SK-N-DZ (cell line): ENCODE measurements around the gene CD8B2. TPM values are rescaled to one million over a fixed set of nuclear protein-coding genes. Genes with fewer than 3 reads are reported as not detected.
"Not testable (repeated sequence)": the region's sequence is repeated elsewhere in the genome, so short reads cannot be mapped to it uniquely, and the experiment has no call there.

ENCODE experiments used
- DNase-seq: peaks from one replicate; pipeline ENCODE4 v3.0.0-alpha.2; 2015; ENCODE audit warnings: low spot score
- polyA plus RNA-seq, 2 experiments: library from polyadenylated mRNA; depleted of rRNA; stranded (reverse); fragments of >200 nt; gene quantifications; 2 replicates each; pipeline ENCODE4 v1.2.3, GENCODE V29; 2014

CD8B2 gene
- polyA plus RNA-seq (2014; cell fraction: cytosol; rRNA removed), result 0.30 and 2.2 TPM in 2 replicates
- polyA plus RNA-seq (2014; cell fraction: nucleus; rRNA removed), result 0.26 TPM in 1 of 2 replicates, not detected in the other

DNA sequence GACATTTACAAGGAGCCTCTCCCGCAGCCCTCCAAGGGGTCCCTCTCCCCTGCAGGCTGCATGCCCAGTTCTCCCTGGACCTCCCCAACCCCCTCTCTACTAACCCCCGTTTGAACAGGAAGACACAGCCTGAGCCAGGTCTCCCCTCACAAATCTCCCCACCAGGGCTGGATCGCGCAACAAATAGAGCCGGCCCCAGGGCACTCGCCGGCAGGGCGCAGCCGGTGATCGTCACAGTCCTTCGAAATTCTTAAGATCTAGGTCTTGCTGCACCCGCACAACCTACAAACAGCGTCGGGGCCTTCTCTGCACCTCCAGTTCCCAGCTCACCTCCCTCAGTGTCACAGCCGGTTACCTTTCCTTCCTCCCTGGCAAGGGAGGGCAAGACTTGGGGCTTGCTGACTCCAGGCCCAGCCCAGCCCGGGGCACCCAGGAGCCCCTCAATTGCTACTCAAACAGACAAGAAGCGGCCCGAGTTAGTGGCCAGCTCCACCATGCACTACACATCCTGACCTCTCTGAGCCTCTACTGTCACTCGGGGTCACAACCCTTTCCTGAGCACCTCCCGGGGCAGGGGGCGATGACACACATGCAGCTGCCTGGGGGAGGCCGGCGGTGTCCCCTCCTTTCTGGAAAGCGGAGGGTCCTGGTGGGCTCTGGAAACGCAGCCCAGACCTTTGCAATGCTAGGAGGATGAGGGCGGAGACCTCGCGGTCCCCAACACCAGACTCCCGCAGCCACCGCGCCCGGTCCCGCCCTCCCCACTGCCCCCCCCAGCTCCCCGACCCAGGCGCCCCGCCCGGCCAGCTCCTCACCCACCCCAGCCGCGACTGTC is at the start of gene CD8B2:
Gene CD8B2 (plus strand): TSS at position 814 of the 835 bp plus-strand sequence. CDS start 63 bp downstream, outside the sequence.
- not testable (repeated sequence) for DNase-seq

DNA sequence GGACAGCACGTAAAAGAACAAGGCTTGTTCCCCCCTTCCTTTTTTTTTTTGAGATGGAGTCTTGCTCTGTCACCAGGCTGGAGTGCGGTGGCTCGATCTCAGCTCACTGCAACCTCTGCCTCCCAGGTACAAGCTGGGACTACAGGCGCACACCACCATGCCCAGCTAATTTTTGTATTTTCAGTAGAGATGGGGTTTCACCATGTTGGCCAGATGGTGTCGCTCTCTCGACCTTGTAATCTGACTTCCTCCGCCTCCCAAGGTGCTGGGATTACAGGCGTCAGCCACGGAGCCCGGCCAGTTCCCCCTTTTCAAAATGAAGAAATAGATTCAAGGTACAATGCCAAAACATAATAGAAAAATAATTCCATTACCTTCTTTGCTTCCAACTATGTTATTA is 25.3 kb upstream of the CD8B2 start:
- not testable (repeated sequence) for DNase-seq

DNA sequence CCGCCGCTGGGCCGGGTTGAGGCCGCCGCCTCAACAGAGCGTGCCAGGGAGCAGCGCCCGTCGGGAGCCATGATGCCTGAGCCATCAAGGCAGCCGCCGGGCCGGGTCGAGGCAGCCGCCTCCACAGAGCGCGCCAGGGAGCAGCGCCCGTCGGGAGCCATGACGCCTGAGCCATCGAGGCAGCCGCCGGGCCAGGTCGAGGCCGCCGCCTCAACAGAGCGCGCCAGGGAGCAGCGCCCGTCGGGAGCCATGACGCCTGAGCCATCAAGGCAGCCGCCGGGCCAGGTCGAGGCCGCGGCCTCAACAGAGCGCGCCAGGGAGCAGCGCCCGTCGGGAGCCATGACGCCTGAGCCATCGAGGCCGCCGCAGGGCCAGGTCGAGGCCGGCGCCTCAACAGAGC is 19.6 kb upstream of the CD8B2 start:
- DNase-seq, result not testable (repeated sequence)

DNA sequence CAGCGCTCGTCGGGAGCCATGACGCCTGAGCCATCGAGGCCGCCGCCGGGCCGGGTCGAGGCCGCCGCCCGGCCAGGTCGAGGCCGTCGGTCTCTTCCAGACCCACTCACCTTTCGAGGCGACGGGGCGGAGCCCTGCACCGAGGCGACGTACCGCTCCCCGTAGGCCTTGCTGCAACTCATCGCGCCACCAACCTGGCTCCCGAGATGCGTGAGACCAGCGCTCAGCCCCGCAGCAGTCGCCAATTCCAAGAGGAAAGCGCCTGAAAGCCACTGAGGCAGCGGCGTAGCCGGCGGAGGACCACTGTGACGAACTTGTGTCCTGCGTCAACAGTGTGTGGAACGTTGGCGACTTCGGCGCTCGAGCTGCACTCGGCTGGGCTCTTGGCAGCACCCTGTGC is 19.1 kb upstream of the CD8B2 start, which contains the start of gene RGPD3:
Gene RGPD3 (minus strand): TSS at position 307 of the 400 bp plus-strand sequence. CDS start 125 bp downstream, at position 182.
- not testable (repeated sequence) for DNase-seq

DNA sequence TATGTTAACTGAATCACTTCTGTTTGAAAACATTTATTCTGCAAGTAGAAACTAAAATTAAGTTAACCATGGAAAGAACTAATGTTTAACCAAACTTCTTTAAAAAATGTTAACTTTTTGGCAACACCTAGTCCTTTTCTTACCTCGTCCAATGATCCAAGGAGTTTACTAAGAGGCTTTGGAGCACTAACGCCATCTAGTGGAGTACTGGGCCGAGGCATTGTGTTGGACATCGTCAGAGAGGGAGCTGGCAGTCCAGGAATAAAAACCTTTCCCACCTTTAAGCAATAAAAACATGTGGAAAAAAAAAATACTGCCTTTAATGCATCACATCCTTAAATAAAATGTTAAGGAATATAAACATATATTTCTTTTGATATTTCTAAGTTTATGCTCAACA is 16.5 kb upstream of the CD8B2 start:
- not testable (repeated sequence) for DNase-seq

DNA sequence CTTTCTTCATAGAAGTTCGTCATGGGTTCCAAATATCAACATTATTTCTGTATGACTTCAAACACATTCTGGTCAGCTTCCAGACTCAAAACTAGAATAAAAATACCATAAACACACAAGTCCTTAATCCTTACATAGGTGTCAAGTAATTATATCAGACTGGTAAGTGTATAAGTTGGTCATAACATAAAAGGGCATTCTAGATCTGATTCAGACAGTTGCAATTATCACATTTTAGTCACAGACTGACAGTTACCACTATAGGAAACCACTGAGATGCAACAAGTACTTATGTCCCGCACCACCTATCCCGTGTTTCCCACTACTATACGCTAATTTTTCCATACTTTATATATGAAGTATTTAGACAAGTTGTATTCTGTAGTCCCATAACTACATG is 9.5 kb upstream of the CD8B2 start:
- DNase-seq, result not testable (repeated sequence)

DNA sequence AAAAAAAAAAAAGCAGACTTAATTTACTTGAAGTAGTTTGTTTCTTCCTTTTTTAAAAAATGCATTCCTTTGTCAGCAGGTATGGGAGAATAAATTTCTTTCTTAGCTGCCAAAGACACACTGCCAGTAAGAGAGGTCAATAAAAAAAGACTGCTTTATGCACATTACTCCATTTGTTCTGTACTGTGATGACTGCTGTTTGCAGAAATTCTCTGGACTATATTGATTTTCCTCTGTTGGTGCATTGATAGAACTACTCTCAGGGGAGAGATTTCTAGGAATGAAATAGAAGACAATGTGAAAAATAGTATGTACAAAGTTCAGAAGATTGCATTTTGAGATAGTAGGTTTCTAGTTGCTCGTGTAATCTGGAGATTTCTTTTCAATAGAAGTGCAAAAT is 7.6 kb upstream of the CD8B2 start:
- DNase-seq, result not testable (repeated sequence)

DNA sequence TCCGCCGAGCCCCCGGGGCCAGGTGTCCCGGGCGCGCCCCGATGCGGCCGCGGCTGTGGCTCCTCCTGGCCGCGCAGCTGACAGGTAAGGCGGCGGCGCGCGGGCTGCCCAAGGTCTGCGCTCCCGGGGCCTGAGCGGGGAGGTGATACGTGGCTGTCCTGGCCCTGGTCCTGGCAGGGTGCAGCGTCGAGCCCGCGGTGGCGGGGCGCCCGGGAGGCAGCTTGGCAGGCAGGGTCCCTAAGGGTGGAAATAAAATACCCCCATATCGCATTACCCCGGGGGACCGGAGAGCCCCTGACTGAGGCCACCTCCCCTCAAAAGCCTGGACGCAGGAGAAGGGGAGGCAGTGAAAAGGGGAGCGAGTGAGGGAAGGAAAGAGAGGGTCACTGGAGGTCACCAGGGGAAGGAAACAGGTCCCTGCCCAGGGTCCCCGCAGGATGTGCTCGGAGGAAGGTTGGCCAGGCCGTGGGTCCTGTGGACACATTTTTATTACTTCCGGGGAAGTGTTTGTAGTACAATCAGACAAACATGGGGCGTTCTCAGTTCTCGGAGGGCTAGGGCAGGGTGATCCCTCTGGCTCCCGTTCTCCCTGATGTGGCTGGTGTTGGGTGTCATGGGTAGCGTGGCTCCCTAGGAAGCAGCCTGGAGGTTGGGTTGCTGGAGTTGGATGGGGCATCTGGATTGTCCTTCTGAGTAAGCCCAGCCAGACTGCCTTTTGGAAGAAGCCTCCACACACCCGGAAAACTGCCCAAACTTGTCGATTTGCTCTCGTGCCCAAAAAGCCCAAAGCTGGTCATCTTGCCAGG is 425 bp downstream of the CD8B2 start:
- not testable (repeated sequence) for DNase-seq

DNA sequence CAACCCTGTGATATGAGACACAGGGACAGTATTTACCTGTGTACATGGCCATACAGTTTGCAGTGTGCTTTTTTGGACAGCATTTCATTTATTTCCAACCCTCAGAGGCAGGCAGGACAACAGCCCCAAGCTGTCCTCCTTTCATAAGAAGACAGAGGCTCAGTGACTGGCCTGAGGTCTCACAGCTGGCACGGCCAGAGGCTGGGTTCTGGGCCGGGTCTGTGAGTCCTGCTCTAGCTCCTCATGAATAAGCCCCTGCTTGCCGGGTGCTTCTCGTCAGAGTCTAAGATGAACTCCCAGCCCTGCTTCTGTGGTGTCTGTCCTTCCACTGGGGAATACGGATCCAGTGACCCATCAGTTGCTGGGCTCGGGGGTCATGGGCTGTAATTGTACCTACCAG is 2.5 kb downstream of the CD8B2 start:
- not testable (repeated sequence) for DNase-seq

DNA sequence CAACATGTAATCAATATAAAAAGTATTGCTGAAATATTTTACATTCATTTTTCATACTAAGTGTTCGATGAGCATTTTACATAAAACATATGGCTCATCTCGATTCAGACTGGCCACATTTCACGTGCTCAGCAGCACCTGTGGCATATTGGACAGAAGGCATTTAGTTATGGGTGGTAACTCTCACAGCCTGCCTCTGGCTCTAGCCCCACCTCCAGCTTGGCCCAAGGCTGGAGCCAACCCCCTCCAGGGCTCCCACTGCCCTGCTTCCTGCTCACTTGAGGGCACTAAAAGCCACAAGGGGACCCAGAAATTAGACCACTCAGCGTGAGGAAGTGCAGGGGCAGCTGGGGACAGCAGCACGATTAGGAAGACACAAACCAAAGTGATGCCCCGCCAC is 5.2 kb downstream of the CD8B2 start:
- DNase-seq, result not testable (repeated sequence)

DNA sequence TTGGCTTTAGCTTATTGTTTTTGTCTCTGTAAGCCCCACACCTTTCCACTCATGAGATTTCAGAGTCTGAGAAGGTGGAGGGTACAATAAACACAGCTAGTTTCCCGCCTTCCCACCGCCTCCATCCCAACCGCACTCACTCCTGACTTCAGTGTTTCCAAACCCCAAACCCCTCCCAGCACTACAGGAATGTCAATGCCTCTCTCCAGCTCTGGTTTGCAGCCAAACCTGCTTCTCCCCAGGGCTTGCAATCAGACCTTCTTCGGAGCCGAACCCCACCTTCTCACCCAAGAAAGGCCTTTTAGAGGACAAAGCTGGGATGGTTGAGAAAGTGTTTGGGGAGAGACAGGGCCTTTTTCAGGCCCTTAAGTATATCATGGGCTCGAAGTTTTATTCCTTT is 5.7 kb downstream of the CD8B2 start:
- DNase-seq, result not testable (repeated sequence)

DNA sequence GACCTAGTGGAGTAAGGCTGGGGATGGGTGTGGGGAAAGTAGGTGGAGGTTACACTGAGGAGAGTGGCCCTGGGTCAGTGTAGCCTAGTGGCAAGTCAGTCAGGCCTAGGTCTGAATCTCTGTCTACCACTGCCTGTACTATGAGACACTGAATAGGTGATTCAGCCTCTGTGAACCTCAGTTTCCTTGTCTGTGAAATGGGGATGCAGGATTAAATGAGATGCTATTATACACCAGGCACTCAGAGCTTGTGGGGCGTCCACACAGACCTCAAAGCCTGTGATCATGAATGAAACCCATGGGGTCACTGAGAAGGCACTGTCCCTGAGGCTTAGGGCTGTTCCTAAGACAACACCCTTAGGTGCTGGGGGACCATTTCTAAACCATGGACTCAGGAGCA is 11.4 kb downstream of the CD8B2 start:
- DNase-seq, result not testable (repeated sequence)

DNA sequence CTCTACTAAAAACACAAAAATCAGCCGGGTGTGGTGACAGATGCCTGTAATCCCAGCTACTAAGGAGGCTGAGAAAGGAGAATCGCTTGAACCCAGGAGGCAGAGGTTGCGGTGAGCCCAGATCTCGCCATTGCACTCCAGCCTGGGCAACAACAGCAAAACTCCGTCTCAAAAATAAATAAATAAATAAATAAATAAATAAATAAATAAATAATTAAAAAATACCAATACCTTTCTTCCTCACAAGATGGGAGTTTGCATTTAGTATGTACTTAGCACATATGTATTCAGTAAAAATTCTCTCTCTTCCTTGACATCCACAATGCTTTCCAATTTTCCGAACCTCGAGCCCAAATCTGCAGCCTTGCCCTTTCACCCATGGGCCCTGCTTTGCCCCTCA is 13.2 kb downstream of the CD8B2 start:
- DNase-seq, result not testable (repeated sequence)

DNA sequence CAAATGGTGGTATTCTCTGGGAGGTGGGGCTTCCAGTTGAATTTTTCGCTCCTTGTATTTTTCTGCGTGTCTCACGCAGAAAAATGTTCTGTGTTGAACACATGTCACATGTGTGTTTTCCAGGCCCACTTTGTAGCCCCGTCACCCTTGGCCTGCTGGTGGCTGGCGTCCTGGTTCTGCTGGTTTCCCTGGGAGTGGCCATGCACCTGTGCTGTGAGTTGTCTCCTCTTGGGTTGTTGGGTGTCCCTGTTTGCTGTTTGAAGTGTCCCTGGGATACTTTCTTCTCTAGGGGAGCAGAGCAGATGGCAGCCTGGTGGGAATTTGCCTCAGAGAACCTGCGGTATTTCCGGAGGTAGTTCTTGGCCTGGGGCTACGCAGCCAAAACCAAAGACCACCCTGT is 15.2 kb downstream of the CD8B2 start:
- not testable (repeated sequence) for DNase-seq

DNA sequence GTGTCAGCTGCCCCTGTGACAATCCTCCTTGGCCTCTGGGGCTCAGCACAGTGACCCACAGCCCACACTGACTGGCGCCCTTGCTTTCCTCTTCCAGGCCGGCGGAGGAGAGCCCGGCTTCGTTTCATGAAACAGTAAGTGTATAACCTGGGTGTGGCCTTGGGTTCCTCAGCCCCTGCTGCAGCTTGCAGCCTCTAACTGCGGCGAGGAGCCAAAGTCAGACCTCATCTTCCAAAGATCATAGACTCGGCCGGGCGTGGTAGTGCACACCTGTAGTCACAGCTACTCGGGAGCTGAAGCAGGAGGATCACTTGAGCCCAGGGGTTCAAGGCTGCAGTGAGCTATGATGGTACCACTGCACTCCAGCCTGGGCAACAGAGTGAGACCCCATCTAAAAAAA is 17.0 kb downstream of the CD8B2 start:
- DNase-seq, result not testable (repeated sequence)

DNA sequence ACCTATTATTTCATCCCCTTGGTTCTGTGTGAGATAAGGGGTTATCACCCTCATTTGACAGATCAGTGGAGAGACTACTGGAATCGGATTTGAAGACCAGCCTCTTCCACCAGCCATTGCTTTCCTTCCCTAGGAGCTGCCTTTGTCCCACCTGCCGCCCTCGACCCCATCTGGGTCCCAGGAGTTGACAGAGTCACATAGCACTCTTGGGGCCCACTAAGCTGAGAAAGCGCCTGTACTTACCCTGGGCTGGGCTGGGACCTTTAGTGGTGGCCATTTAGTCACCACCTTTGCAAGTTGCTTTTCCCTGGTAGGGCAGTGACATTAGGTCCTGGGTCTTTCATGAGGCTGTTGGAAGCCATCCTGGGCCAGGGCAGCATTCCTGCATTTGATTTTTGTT is 17.6 kb downstream of the CD8B2 start:
- not testable (repeated sequence) for DNase-seq

DNA sequence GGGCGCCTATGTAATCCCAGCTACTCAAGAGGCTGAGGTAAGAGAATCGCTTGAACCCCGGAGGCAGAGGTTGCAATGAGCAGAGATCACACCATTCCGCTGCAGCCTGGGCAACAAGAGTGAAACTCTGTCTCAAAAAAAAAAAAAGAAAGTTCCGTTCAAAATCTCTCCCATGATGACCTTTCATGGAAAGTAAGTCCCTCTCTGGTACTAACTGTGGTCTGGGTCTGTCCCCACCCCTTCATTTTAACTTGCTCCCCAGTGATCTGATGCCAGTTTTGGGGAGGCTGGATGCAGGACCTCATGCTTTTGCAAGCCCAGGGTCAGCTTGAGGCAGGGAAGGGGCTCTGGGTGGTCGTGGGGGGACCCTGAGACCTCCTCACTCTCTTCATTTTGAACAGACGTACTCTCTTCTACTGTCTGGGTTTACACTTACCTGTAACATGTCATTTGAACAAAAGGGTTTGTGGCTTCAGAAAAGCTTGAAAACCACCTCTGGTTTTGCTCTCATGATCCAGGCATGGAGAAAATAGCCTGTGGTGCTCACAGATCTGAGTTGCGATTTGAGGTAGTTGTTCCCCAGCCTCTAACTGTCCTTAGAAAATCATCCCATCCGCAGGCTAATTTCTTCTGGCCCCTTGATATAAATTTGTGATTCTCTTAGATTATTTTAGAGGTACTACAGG is 19.0 kb downstream of the CD8B2 start:
- DNase-seq, result not testable (repeated sequence)

DNA sequence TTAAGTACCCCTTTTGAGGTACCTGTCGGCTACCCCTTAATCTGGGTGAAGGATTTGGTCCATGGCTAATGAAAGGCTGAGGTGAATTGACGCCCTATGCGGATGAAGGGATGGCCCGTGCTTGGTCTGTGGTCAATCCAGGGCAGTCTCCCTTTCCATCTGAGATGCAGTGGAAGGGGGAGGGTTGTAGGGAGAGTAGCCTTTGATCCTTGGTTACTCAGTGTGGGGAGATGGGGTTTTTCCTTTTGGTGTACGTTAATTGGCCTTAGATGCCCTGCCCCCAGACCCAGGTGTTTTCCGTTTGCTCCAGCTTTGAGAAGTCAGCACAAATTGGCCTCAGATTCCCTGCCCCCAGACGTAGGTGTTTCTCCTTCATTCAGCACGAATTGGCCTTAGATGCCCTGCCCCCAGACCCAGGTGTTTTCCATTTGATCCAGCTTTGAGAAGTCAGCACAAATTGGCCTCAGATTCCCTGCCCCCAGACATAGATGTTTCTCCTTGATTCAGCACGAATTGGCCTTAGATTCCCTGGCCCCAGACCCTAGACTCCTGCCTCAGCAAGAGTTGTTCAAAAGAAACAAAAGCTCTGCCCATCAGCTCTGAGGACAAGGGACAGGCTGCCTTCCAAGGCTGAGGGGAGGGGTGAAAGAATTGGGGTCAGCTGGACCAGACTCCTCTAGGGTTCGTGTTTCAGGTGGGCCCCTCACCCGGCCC is 21.7 kb downstream of the CD8B2 start:
- not testable (repeated sequence) for DNase-seq

DNA sequence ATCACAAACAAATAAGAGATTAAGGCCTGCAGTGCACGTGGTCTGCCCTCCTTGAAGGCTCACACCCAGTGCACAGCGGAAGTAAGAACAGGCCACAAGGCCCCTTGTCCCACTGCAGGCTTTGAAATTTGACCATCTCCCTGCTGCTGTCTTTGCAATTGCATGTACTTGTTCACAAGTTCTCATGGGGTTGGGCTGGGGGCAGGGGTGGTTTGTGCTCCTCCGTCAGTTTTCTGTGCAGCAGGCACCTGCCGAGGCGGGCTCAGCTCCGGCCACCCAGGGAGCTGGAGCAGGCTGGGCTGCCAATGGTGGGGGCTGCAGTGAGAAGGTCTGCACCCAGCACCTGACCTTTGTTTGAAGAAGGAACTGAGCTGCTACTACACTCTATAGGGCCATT is 22.2 kb downstream of the CD8B2 start:
- not testable (repeated sequence) for DNase-seq

DNA sequence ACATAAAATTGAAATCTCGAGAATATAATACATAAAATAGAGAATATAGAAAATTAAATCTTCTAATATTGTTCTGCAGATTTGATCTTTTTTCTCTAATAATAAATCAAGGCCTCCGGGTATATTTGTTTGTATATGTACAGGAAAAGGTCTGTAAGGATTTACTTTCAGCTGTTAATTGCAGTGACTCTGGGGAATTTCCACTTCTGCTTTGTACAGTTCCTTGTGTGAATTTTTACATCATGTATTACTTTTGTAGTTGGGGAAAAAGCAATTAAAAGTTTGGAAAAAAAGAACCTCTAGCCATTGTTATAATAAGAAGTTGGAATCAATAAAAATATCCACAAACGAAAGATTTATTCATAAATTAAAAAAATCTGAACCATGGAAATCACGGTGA is 23.6 kb downstream of the CD8B2 start:
- not testable (repeated sequence) for DNase-seq

DNA sequence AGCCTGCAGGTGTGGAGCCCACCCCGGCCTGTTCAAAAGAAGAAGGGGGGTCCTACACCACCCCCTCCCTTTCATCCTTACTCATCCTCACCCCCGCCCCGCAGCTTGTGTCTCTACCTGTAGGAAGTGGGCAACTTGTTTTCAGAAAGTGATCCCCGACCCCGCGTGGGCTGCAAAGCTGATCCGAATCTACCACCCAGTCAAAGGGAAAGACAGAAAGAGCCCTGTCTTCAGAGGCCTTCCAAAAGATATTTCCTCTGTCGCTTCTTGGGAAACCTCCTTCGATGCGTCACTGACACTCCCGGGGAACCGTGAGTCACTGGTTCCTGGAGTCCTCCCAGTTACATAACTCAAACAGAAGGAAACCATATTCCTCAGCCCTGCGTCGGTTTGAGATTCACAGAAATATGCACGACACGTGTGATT is 24.3 kb downstream of the CD8B2 start:
- DNase-seq, result not testable (repeated sequence)
